Measurements from ENCODE around the gene DDX60.

GRCh38 chr4:168308912-168309311 is 9.6 kb downstream of the DDX60 start:
- no peak for TF ChIP-seq CTCF (IDR thresholded peaks at IDR 0.05)
- no peak for TF ChIP-seq POLR2AphosphoS5 (IDR thresholded peaks at IDR 0.05)
- TF ChIP-seq POLR2A (IDR thresholded peaks at IDR 0.05), result no peak
